GM19238 (cell line): ENCODE measurements around the gene DOK6.

Experiments
- DNase-seq: peaks from one replicate; pipeline ENCODE4 v3.0.0; 2011; ENCODE audit warnings: low spot score; ENCODE audit not compliant: insufficient read length

DOK6 gene

DNA sequence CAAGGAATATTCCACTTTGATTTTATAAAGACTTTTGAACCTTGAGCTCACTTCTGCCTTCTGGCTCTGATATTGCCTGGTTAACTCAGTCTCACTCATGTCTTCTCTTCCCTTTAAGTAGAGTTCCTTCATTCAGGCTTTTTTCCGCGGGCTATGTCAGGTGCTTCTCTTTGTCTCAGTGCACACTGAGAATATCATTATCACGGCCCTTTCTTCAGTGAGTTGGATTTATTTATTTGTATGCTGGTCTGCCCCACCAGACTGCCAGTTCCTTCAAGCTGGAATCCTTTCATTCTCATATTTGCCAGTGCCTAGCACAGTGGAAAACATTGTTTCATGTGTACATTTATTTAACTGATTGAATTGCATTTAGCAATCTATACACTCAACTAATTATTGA is 136.5 kb downstream of the DOK6 start:
- no peak for DNase-seq

DNA sequence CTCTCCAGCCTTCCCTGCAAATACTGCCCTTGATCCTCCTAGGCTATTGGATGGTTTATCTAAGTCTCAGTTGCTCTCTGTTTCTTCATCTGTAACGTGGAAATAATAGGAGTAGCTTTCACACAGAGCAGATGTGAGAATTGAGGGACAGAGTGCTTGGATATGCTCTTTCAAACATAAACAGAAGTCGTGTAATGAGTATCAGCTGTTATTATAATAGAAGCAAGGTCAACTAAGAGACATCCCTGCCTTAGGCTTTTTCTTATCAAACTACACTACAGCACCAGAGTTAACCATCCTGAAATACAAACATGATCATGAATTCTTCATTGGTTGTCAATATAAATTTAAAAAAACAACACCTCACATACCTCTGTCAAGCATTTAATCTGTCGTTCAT is 138.2 kb downstream of the DOK6 start:
- DNase-seq = no peak

DNA sequence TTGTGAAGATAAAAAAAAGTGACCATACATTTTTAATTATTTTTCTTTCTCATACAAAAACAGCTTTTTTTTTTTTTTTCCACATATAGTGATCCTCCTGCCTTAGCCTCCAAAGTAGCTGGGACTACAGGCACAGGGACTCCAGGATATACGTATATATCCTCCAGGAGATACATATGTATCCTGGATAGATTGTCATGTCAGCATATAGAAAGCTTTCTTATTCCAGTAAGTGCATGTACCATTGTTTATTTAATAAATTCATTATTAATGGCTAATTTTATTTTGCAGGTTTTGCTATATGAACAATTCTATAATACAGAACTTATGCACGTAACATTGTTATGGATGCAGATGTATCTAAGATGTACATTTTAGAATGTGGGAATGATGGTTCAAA is 138.7 kb downstream of the DOK6 start:
- DNase-seq = no peak

DNA sequence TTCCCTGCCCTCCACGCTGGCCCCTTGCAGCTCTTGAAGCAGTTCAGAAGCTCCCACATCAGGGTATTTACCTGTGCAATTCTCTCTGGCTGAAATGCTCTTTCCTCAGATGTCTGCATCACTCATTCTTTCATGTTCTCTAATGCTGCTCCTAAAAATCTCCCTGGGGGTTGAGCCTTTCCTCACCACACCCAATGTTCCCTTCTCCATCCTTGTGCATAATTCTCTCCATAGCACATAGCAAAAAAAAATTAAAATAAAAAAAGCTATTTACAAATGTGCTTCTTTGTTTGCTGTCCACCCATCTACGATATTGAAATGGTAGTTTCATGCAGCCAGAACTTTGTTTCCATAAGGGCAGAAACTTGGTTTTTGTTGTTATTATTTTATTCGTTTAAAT is 155.5 kb downstream of the DOK6 start:
- no peak for DNase-seq

DNA sequence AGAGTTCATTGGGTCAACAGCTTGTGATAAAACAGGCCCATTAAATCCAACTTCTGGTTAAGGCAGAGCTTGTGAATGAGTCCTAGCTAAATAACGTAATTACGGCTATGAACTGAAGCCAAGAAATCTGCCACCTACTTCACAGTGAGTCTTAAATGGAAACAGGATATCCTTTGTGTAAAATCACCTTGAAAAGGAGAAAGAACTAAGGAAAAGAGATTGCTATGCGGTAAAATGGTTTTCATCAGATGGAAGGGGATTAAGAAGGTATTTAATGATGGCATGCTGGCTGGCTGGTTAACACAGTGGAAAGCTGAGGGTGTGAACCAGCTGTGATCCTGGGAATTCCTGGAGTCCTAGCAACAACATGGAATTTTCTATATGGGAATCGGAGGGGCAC is 156.6 kb downstream of the DOK6 start:
- DNase-seq = no peak

DNA sequence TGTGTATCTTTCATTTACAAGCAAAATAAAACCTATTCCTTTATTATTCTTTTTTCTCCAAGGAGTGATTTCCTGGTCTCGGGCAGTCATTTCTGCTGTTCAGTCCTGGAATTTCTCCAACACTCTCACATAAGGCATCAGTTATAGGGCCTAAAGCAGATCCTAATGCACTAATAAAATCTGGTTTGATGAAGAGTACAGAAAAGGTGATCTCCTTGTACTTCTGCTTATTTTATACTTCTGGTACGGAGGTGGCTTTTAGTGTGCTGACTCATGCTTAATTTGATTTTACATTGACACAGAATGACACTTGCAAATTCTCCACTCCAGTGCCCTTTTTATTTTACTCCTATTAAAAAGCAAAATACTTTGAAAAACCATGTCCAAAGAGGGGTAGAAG is 157.4 kb downstream of the DOK6 start:
- no peak for DNase-seq

DNA sequence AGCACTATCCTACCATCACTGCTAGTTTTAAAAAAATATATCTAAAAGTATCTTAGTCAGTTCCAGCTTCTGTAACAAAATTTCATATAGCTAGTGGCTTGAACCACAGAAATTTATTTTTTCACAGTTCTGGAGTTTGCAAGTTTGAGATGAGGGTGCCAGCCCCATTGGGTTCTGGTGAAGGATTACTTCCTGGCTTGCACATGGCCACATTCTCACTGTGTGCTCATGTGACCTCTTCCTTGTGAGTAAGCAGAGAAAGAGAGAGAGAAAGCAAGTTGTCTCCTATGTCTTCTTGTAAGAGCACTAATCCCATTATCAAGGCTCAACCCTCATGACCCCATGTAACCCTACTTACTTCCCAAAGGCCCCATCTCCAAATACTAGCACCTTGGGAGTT is 158.9 kb downstream of the DOK6 start:
- DNase-seq = no peak

DNA sequence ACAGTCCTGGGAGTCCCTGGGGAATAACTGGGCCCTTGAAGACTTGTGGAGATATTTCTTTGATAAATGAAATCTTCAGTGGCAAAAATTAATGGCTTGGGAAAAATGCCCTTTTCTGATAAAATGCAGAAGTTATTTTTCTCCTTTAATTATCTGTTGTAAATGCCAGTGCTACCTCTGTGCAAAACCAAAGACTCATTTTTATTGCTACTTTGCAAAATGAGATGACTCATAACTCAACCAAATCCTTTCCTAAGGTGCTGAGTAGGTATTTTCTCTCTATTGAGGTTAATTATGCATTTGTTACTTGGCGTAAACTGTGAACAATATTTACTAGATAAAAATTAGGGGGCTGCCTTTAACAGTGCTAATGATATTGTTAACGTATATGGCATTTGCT is 163.9 kb downstream of the DOK6 start:
- no peak for DNase-seq

DNA sequence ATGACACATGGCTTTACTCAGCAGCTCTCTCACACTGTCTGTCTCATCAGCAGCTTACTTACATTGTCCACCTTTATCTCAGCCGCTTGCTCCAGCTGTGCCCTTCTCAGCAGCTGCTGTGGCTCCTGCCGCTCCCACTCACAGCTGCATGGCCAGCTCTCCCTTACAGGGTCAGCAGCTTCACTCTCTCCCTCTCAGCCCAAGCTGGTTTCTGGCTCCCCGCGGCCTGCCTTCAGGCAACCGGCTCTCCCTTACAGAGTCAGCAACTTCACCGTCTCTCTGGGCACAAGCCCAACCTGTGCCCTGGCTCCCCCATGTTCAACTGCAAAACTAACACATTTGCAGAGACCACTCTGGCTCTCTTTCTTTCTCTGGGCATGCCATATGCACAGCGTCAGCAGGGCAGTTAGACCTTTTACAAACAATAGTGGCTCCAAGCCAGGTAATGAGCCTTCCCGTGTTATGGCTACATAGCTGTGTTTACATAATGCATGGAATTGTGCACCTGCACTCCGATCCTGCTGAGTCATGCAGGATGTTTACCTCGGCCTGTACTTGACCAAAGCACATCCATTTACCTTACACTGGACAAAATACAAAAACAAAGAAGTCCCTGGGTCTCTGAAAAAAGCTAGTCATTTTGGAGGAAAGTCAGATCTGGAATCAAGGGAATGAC is 167.3 kb downstream of the DOK6 start:
- no peak for DNase-seq

DNA sequence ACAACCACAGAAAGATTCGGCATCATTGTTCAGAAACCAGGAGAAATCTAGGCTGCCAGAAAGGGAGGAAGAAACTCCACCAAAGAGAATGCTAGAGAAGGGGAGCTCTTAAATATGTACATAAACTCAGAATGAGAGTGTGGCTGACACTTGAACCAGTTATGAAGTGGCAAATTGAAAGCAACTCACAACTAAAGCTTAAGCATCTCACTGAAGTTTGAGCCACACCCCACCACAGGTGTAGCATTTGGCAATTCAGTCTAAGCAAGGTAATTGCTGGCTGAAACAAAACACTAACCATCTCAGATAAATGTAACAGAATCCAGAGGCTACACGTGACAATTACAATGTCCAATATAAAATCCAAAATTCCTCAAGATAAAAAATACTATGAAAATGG is 168.4 kb downstream of the DOK6 start:
- DNase-seq = no peak

DNA sequence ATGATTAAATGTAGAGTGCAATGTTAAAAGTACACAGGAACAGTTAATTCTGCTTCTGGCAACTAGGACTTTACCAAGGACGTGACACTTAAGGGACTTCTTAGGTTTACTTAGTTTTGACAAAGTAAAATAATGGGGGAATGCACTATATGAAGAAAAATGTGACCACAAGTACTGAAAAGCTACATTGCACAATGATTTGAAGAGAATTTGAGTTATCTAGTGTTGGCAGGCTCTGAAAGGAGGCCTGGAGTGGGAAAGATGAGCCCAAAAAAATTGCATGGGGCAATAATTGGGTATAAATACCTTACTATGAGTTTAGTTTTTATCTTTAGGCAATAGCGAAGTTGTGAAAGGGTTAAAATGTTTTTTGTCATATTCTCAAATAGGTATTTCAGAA is 173.7 kb downstream of the DOK6 start:
- DNase-seq = no peak

DNA sequence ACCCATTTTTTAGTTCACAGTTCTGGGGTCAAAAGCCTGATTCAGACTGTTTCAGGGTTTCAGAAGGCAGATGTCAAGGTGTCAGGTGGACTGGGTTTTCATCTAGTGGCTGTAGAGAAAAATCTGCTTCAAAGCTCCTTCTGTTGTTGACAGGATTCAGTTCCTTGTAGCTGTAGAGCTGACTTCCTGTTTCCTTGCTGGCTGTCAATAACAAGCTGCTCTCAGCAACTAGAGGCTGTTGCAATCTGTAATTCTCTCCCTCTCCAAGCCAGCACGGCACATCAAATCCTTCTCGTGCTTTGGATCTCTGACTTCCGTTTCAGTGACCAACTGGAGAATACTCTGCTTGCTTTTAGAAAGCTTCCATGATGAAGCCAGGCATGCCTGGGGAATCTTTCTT is 179.4 kb downstream of the DOK6 start:
- no peak for DNase-seq

DNA sequence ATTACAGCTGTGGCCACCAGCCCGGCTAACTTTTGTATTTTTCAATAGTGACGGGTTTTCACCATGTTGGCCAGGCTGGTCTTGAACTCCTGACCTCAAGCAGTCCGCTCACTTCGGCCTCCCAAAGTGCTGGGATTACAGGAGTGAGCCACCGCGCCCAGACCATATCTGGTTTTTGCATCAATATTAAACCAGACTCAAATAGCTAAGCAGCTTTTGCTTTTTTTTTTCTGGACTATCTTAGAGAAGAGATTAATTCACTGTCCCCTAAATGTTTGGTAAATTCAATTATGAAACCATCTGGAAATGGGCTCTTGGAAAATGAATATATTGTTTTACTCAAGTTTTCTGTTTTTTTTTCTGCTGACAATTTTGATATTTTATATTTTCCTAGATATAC is 183.7 kb downstream of the DOK6 start:
- DNase-seq = no peak

DNA sequence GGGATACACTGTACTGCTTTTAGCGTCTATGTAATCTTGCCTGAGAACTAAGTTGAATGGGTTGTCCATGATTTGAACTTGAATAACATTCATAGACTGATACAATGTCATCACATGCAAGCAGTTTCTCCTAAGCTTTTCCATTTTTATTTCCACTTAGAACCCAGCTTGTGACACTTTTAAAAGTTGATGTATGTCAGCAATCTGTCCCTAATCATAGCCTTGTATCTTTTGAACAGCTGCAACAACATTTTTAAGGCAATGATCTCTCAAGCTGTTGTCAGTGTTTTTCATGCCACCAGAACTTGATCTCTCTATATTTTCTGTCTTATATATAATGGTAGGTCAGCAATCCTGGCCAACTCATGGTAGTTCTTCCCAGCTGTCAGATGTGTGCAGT is 185.0 kb downstream of the DOK6 start:
- no peak for DNase-seq

DNA sequence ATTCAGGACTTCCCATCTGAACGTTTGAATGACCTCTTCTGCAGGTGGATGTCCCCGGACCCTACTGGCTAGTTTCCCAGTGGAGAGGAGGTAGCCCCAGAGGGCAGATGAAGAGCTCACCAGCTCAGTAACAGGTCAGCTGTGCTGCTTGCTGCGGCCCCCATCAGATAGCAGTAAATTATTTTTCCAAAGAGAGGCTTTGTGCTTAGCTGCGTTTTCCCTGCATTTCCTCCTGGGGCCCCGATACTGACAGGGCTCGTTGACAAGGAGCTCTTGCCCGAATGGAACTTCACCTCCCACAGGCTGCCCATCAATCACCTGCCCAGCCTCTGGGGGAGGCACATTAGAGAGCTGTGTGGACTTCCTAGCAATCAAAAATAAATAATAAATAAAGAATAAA is 185.8 kb downstream of the DOK6 start:
- DNase-seq = no peak

DNA sequence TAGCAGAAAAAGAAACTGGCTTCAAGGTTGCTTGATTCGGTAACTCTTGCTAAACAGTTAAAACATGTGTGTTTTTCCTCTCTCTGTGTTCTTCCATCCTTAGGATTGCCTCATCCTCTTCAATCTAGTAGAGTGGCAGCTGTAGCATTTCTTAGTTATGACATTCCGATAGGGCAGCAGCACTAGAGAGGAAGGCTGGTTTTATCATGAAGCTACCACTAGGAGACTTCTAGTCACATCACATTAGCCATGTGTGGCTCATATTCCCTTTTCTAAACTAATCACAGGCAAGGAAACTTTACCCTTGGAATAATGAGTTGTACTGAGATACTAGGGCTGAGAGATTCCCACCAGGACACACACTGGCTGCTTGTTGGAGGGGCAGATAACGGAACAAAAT is 187.6 kb downstream of the DOK6 start:
- DNase-seq = no peak

DNA sequence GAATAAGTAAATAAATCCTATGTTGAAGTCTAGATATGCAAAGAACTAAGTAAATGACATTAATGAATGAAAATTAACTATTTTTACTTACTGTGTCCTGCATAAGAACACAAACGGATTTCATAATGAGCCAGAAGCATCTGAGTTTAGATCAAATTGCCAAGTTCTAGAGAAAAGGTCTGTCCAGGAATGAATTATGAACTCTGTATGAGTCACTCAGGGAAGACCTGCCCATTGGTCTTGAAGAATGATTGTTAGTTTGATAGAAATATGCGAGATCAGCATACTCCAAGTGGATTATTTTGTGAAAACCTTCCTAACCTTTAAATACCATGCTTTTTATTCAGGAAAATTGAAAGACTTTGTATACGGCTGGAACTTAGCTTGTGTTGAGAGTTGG is 189.5 kb downstream of the DOK6 start:
- no peak for DNase-seq

DNA sequence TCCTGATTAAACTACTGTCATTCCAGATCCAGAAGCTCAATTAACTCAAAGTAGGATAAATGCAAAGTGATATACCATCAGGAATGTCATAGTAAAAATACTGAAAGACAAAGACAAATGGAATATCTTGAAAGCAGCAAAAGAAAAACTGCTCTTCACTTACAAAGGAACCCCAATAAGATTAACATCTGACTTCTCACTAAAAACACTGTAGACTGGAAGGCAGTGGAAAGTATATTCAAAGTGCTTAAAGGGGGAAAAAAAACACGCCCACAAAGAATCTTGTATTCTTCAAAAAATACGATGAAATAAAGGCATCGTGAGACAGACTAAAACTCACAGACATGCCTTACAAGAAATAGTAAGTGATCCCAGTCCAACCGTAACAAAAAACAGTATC is 195.7 kb downstream of the DOK6 start:
- DNase-seq = no peak

DNA sequence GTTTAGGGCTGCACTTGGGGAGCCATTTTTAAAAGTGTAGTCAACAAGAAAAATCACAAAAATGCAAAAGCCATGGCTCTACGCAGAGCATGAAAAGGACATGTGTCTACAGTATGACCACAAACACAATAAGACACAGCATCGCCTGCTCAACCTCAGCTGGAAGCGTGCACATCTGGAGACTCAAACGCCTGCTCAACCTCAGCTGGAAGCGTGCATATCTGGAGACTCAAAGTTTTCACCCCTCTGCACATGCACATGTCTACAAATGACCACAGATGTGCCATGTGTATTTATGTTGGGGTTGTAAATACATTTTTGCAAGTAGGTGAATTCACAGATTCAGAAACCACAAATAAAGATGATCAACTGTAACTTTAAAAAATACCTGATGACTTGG is 196.9 kb downstream of the DOK6 start:
- DNase-seq = no peak

DNA sequence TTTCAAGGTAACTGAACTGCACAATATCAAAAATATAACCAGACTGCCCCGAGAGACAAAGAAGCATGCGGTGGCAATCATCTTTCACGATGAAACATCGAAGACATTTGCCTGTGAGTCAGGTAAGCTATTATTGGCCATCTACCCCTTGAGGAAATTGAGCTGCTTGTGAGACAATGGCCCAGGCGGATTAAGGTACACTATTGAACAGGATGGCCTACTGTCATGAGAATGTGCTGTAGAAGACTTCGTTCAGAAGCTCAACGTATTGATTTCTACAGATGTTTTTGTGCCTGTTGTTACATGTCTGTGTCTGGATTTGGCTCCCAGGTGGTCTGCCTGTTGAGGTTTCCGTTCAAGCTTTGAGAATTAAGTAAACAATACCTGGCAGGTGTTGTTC is 198.7 kb downstream of the DOK6 start:
- no peak for DNase-seq

DNA sequence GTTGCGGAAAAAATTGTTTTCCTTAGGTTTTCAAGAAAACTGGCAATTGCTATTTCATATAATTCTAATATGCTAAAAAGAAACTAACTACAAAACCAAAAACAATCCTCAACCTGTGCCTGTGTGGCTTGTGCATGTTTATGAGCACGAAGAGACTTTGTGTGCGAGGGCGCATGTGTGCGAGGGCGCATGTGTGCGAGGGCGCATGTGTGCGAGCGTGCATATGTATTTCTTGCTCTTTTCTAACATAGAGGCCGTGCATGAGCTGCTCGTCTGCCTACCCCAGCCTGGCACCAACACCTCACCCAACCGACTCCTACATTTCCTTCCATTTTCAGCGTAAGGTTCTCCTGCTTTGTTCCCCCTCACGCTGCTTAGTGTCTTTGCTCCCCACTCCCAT is 211.6 kb downstream of the DOK6 start:
- no peak for DNase-seq

DNA sequence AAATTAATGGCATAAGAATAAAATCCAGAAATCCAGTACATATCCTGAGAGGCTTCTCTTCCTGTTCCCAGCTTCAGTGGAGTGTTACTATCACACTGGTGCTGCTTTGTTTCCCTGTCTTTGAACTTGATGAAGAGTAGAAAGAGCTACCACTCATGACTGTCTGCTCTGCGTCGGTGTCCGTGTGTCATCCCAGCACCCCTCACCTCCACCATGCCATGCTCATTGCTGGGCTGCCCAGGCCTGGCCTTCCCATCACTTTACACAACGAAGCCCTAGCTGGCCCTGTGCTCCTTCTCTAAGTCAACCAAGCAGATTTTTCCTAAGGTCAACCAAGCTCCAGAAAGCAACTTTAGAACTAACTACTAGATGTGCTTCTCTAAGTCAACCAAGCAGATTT is 215.4 kb downstream of the DOK6 start:
- DNase-seq = no peak

DNA sequence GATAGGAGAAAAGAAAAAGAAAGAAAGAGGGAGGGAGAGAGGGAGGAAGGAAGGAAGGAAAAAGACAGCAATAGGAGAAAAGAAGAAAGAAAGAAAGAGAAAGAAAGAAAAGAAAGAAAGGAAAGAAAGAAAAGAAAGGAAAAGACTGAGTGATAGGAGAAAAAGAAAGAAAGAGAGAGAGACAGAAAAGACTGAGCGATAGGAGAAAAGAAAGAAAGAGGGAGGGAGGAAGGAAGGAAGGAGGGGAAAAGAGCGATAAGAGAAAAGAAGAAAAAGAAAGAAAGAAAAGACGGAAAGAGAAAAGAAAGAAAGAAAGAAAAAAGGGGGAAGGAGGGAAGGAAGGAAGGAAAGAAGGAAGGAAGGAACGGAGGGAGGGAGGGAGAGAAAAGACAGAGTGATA is 216.7 kb downstream of the DOK6 start:
- DNase-seq = no peak

DNA sequence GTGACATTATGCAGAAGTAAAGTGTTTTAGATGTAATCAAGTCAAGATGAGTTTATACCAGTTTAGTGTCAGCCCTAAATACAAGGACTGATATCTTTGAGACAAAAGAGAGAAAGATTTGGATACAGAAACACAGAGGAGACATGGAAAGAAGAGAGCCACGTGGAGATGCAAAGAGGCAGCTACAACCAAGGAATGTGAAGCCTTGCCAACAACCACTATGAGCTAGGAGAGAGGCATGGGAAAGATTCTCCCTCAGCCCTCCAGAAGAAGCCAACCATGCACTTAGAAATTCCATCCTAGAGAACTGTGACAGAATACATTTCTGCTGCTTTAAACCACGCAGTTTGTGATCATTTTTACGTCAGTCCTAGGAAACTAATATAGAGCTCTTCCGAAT is 217.2 kb downstream of the DOK6 start:
- no peak for DNase-seq
